Activated B cell treated with CpG ODN at 0.5 μM for 24 hours (primary cell): ENCODE data around the gene DNAJC11. TPM values are rescaled to one million over a fixed set of nuclear protein-coding genes. Genes with fewer than 3 reads are reported as not detected.

ENCODE experiments used
- ATAC-seq: fragments of 200-7000 bp; cut with Tn5 transposase; one replicate; pipeline ENCODE4 v1.10.0; 2021; ENCODE audit warnings: low read depth, mild to moderate bottlenecking, moderate library complexity
- CTCF ChIA-PET: fragments of 350-600 bp; sonication (Branson Sonifier 250); formaldehyde crosslinking; loops from one replicate; lab custom pipeline; 2021; ENCODE audit warnings: antibody characterized with exemption; lab: Charles Lee
- POLR2A ChIA-PET: fragments of 350-600 bp; sonication (Branson Sonifier 250); formaldehyde crosslinking; loops from one replicate; lab custom pipeline; 2021; ENCODE audit warnings: antibody characterized with exemption; lab: Charles Lee
- DNase-seq: peaks from one replicate; pipeline ENCODE4 v3.0.0; 2022
- H3K27ac Mint-ChIP-seq: one replicate; pipeline ENCODE4 v1.8.0; 2020; ENCODE audit warnings: mixed read lengths
- H3K27me3 Mint-ChIP-seq: one replicate; pipeline ENCODE4 v1.8.0; 2021; ENCODE audit warnings: mixed read lengths
- H3K36me3 Mint-ChIP-seq: one replicate; pipeline ENCODE4 v1.8.0; 2021; ENCODE audit warnings: low read depth, mixed read lengths
- H3K4me1 Mint-ChIP-seq: one replicate; pipeline ENCODE4 v1.8.0; 2021; ENCODE audit warnings: mixed read lengths
- H3K4me3 Mint-ChIP-seq: one replicate; pipeline ENCODE4 v1.8.0; 2020; ENCODE audit warnings: mild to moderate bottlenecking, mixed read lengths
- H3K9me3 Mint-ChIP-seq: one replicate; pipeline ENCODE4 v1.8.0; 2020; ENCODE audit warnings: mixed read lengths
- CTCF ChIP-seq: fragments of 200-600 bp; IDR thresholded peaks from one replicate; pipeline ENCODE4 v1.8.0; 2022; ENCODE audit warnings: antibody characterized with exemption, mild to moderate bottlenecking
- intact Hi-C: fragments of 100-400 bp; cut with micrococcal nuclease; formaldehyde crosslinking; loops from one replicate; pipeline ENCODE4 v1.15.1; 2024
- total RNA-seq: library from RNA; stranded (reverse); gene quantifications from 2 replicates; pipeline ENCODE4 v1.2.3, GENCODE V29; 2022

Gene DNAJC11
- total RNA-seq, 1 donor from 2014 or later = 65.6 TPM

- DNase-seq (peak; percentile 32), ATAC-seq (peak; percentile 71)
- ChIA-PET POLR2A (no interaction called here), CTCF (interaction anchor here (1.0 to 1.4 kb wide), 3 partner anchors 33 to 144 kb away, joined by 3 to 4 read pairs (median 4); partner anchors contain the start of gene ZBTB48)
- no peak for TF ChIP-seq CTCF
- Mint-ChIP-seq H3K36me3 (peaks cover 76% of the 10 kb centered on the region), H3K27ac (no peak overlapping the region), H3K27me3 (no peaks in the 10 kb centered on the region), H3K9me3 (no peaks in the 10 kb centered on the region), H3K4me3 (no peak overlapping the region), H3K4me1 (no peaks in the 10 kb centered on the region)
- intact Hi-C loops = no loop called here
Measured at GRCh38 chr1:6634371-6635052, 67.1 kb downstream of the DNAJC11 start.

GRCh38 chr1:6632588-6633514 is 68.8 kb downstream of the DNAJC11 start:
- peaks cover 2% of the 10 kb centered on the region for H3K4me1 Mint-ChIP-seq
- H3K36me3 Mint-ChIP-seq = peaks cover 72% of the 10 kb centered on the region
- ChIA-PET POLR2A (interaction anchor here (0.6 kb wide), 1 partner anchor 14 kb away, joined by 5 read pairs; no protein-coding TSS in a partner anchor), CTCF (interaction anchor here (0.7 to 1.3 kb wide), 3 partner anchors 20 to 78 kb away, joined by 3 to 5 read pairs (median 3); partner anchors contain the start of genes NOL9 and TAS1R1)
- H3K4me3 Mint-ChIP-seq = no peak overlapping the region
- no peak for TF ChIP-seq CTCF
- H3K9me3 Mint-ChIP-seq = no peaks in the 10 kb centered on the region
- intact Hi-C loops = no loop called here
- no peak for ATAC-seq
- H3K27me3 Mint-ChIP-seq = no peaks in the 10 kb centered on the region
- no peak for DNase-seq
- no peak overlapping the region for H3K27ac Mint-ChIP-seq

- ChIA-PET POLR2A (no interaction called here), CTCF (no interaction called here)
- DNase-seq = no peak
- H3K4me3 Mint-ChIP-seq = no peak overlapping the region
- TF ChIP-seq CTCF = no peak
- intact Hi-C loops = no loop called here
- ATAC-seq = no peak
- H3K27me3 Mint-ChIP-seq = no peaks in the 10 kb centered on the region
- H3K36me3 Mint-ChIP-seq = peaks cover 59% of the 10 kb centered on the region
- no peaks in the 10 kb centered on the region for H3K9me3 Mint-ChIP-seq
- H3K4me1 Mint-ChIP-seq = peaks cover 20% of the 10 kb centered on the region
- H3K27ac Mint-ChIP-seq = no peak overlapping the region
Measured at GRCh38 chr1:6631058-6631457, 70.6 kb downstream of the DNAJC11 start.

GRCh38 chr1:6630027-6630426 is 71.6 kb downstream of the DNAJC11 start:
- ChIA-PET CTCF (no interaction called here), POLR2A (no interaction called here)
- no peak for TF ChIP-seq CTCF
- H3K27me3 Mint-ChIP-seq = no peaks in the 10 kb centered on the region
- H3K4me1 Mint-ChIP-seq = peaks cover 25% of the 10 kb centered on the region
- H3K36me3 Mint-ChIP-seq = peaks cover 53% of the 10 kb centered on the region
- no peak overlapping the region for H3K27ac Mint-ChIP-seq
- ATAC-seq (no peak), DNase-seq (no peak)
- intact Hi-C loops = no loop called here
- no peak overlapping the region for H3K4me3 Mint-ChIP-seq
- H3K9me3 Mint-ChIP-seq = no peaks in the 10 kb centered on the region
